Spleen (tissue), 11 donors: ENCODE measurements around the gene RARS2. TPM values are rescaled to one million over a fixed set of nuclear protein-coding genes. Genes with fewer than 3 reads are reported as not detected.
"Not testable (repeated sequence)": the region's sequence is repeated elsewhere in the genome, so short reads cannot be mapped to it uniquely, and the experiment has no call there.

ENCODE experiments used
- DNase-seq: peaks from one replicate; pipeline ENCODE4 v3.0.0-alpha.2; 2020
- H3K27ac ChIP-seq, 8 donors: fragments of 200-600 bp; sonication (generic) in 7 of 8; 1 replicate in 4 of 8; 2 replicates in 4 of 8; pipeline versions ENCODE4 v1.5.0 to v1.8.0; 2016 to 2021; ENCODE audit warnings: inconsistent platforms in 4 of 8, mild to moderate bottlenecking in 4 of 8, moderate library complexity in 1 of 8
- H3K27me3 ChIP-seq, 7 donors: fragments of 200-600 bp; sonication (generic) in 6 of 7; replicated peaks in 1 of 7; 1 replicate in 4 of 7; 2 replicates in 3 of 7; pipeline versions ENCODE4 v1.5.0 to v1.8.0; 2016 to 2021; ENCODE audit warnings: inconsistent platforms in 3 of 7, mild to moderate bottlenecking in 1 of 7
- H3K36me3 ChIP-seq, 6 donors: fragments of 200-600 bp; sonication (generic) in 5 of 6; 1 replicate in 4 of 6; 2 replicates in 2 of 6; pipeline versions ENCODE4 v1.5.0 to v1.8.0; 2016 to 2021; ENCODE audit warnings: inconsistent platforms in 2 of 6
- H3K4me1 ChIP-seq, 6 donors: fragments of 200-600 bp; sonication (generic) in 5 of 6; 1 replicate in 3 of 6; 2 replicates in 3 of 6; pipeline versions ENCODE4 v1.5.0 to v1.8.0; 2016 to 2021; ENCODE audit warnings: inconsistent platforms in 3 of 6
- H3K4me3 ChIP-seq, 8 donors: fragments of 200-600 bp; sonication (generic) in 7 of 8; 1 replicate in 4 of 8; 2 replicates in 4 of 8; pipeline versions ENCODE4 v1.5.0 to v1.8.0; 2016 to 2021; ENCODE audit warnings: inconsistent platforms in 4 of 8, mild to moderate bottlenecking in 4 of 8, moderate library complexity in 2 of 8
- H3K9me3 ChIP-seq, 8 donors: fragments of 200-600 bp; sonication (generic) in 7 of 8; 1 replicate in 4 of 8; 2 replicates in 4 of 8; pipeline versions ENCODE4 v1.5.0 to v1.8.0; 2016 to 2021; ENCODE audit warnings: inconsistent platforms in 4 of 8
- CTCF ChIP-seq, 11 experiments: fragments of 200-600 bp in 7 of 11; fragments of 450-650 bp in 4 of 11; sonication (generic) in 4 of 11; IDR thresholded peaks in 8 of 11; conservative IDR thresholded peaks in 3 of 11; 1 replicate in 7 of 11; 2 replicates in 4 of 11; pipeline versions ENCODE4 v1.4.0 to v1.8.0; 2016 to 2021; ENCODE audit warnings: antibody characterized with exemption in 11 of 11, inconsistent platforms in 4 of 11, mild to moderate bottlenecking in 1 of 11
- POLR2A ChIP-seq, 3 donors: fragments of 450-650 bp; IDR thresholded peaks; one replicate each; pipeline ENCODE4 v1.5.1; 2017; ENCODE audit warnings: antibody characterized with exemption in 3 of 3, mild to moderate bottlenecking in 1 of 3
- POLR2AphosphoS5 ChIP-seq, 3 donors: sonication (generic); formaldehyde crosslinking; IDR thresholded peaks; one replicate each; pipeline ENCODE4 v1.5.1; 2017; ENCODE audit warnings: antibody characterized with exemption in 3 of 3
- WGBS, 5 donors: extraction: QIAGEN DNeasy Blood & Tissue Kit in 3 of 5; methylation state at CpG; one replicate each; pipeline versions ENCODE4 v1.1.5 to v1.1.7; 2013 to 2018; 5-methylcytosine and 5-hydroxymethylcytosine counted together
- intact Hi-C: fragments of 100-400 bp; cut with DNase I; formaldehyde crosslinking; loops from one replicate; pipeline ENCODE4 v1.15.0; 2023; ENCODE audit warnings: low total_unique reads
- polyA plus RNA-seq, 3 donors: library from polyadenylated mRNA; stranded (reverse); fragments of 200-250 nt; gene quantifications; one replicate each; pipeline ENCODE4 v1.2.1, GENCODE V29; 2013
- total RNA-seq, 7 donors: library from RNA; depleted of rRNA in 3 of 7; stranded (reverse); fragments of >200 nt in 3 of 7; fragmentation: NEBNext Ultra II Directional in 4 of 7; extraction: Animal tissue kit (Norgen Biotek cat#: 25700) in 4 of 7; gene quantifications; one replicate each; pipeline versions ENCODE4 v1.1.0 to v1.2.1, GENCODE V29; 2016 to 2021
- donor health status: healthy with polysubstance abuse.
- donor health status: DM: no; HTN: no; CAD: no; lungs with moderate emphysema.
- donor health status: DM: no; HTN: no; CAD: no.
- donor health status: Bipolar disorder and iron deficiency.
- donor health status: healthy.
- donor health status: DM: no; HTN: no; CAD: no.
- donor health status: DM: yes; HTN: yes; CAD: no.

RARS2 gene
- total and polyA plus RNA-seq, 10 donors, result 14.2 to 32.3 (median 25.6) TPM

GRCh38 chr6:87628424-87628823, 38.6 kb upstream of the RARS2 start:
- H3K27me3 ChIP-seq, result no peaks in the 10 kb centered on the region
- H3K4me3 ChIP-seq, result no peak overlapping the region
- peaks cover 0 to 13% (median 7%) of the 10 kb centered on the region in 6 donors for H3K4me1 ChIP-seq
- no peaks in the 10 kb centered on the region for H3K9me3 ChIP-seq
- intact Hi-C loops, result no loop called here
- H3K27ac ChIP-seq, result peak overlapping the region in 1 of 8 donors; percentile 20
- H3K36me3 ChIP-seq, result peaks cover 0 to 74% (median 6%) of the 10 kb centered on the region in 6 donors
- no peak for DNase-seq
- 38 to 54% (median 44%) methylated on average over 2 of the region's 2 CpGs for WGBS, 5 donors
- no peak for TF ChIP-seq POLR2A (IDR thresholded peaks at IDR 0.05)
- TF ChIP-seq POLR2AphosphoS5 (IDR thresholded peaks at IDR 0.05), result no peak
- TF ChIP-seq CTCF (IDR thresholded peaks at IDR 0.05 in 8 of 11, conservative IDR thresholded peaks at IDR 0.05 in 3 of 11), result no peak

- H3K27me3 ChIP-seq, result no peaks in the 10 kb centered on the region
- intact Hi-C loops, result no loop called here
- peak overlapping the region in 2 of 8 donors; percentile 14 to 30 for H3K27ac ChIP-seq
- TF ChIP-seq POLR2AphosphoS5 (IDR thresholded peaks at IDR 0.05), result no peak
- TF ChIP-seq POLR2A (IDR thresholded peaks at IDR 0.05), result no peak
- no peak for TF ChIP-seq CTCF (IDR thresholded peaks at IDR 0.05 in 8 of 11, conservative IDR thresholded peaks at IDR 0.05 in 3 of 11)
- H3K9me3 ChIP-seq, result no peaks in the 10 kb centered on the region
- no peak overlapping the region for H3K4me3 ChIP-seq
- H3K36me3 ChIP-seq, result peaks cover 0 to 58% (median 4%) of the 10 kb centered on the region in 6 donors
- 92 to 95% (median 94%) methylated on average over 3 of the region's 3 CpGs for WGBS, 5 donors
- DNase-seq, result no peak
- peaks cover 0 to 2% (median 0%) of the 10 kb centered on the region in 6 donors for H3K4me1 ChIP-seq
These were observed 33.5 kb upstream of the RARS2 start for GRCh38 chr6:87623248-87623647.

- H3K27me3 ChIP-seq, result no peaks in the 10 kb centered on the region
- H3K4me1 ChIP-seq, result no peaks in the 10 kb centered on the region
- no peak for DNase-seq
- WGBS, 5 donors, result 91 to 94% (median 92%) methylated on average over 3 of the region's 3 CpGs
- peaks cover 0 to 64% (median 8%) of the 10 kb centered on the region in 6 donors for H3K36me3 ChIP-seq
- H3K27ac ChIP-seq, result no peak overlapping the region
- H3K9me3 ChIP-seq, result no peaks in the 10 kb centered on the region
- no peak overlapping the region for H3K4me3 ChIP-seq
- intact Hi-C loops, result no loop called here
- TF ChIP-seq CTCF (IDR thresholded peaks at IDR 0.05 in 8 of 11, conservative IDR thresholded peaks at IDR 0.05 in 3 of 11) (no peak), POLR2A (IDR thresholded peaks at IDR 0.05) (no peak), POLR2AphosphoS5 (IDR thresholded peaks at IDR 0.05) (no peak)
These were observed 28.7 kb upstream of the RARS2 start for GRCh38 chr6:87618531-87618930.

GRCh38 chr6:87617405-87617804, 27.6 kb upstream of the RARS2 start:
- Histone ChIP-seq H3K4me1 (no peaks in the 10 kb centered on the region), H3K27me3 (no peaks in the 10 kb centered on the region), H3K9me3 (no peaks in the 10 kb centered on the region), H3K4me3 (no peak overlapping the region), H3K36me3 (peaks cover 0 to 64% (median 16%) of the 10 kb centered on the region in 6 donors), H3K27ac (no peak overlapping the region)
- WGBS, 5 donors, result 93 to 99% (median 98%) methylated on average over 4 of the region's 4 CpGs
- intact Hi-C loops, result no loop called here
- TF ChIP-seq POLR2A (IDR thresholded peaks at IDR 0.05), result no peak
- no peak for TF ChIP-seq CTCF (IDR thresholded peaks at IDR 0.05 in 8 of 11, conservative IDR thresholded peaks at IDR 0.05 in 3 of 11)
- no peak for DNase-seq

- intact Hi-C loops, H3K9me3 ChIP-seq, H3K27me3 ChIP-seq, H3K4me1 ChIP-seq, DNase-seq, H3K27ac ChIP-seq, H3K4me3 ChIP-seq: not testable (repeated sequence)
- peaks cover 0 to 89% (median 38%) of the 10 kb centered on the region in 6 donors for H3K36me3 ChIP-seq
- WGBS, 5 donors, result 95 to 100% (median 98%) methylated on average over 2 of the region's 2 CpGs
These were observed 23.2 kb upstream of the RARS2 start for GRCh38 chr6:87613018-87613417.
